Ovary (tissue), 3 donors: ENCODE results near the gene PRR15L.

ENCODE experiments used
- CTCF ChIP-seq, 3 donors: fragments of 450-650 bp in 2 of 3; fragments of 200-600 bp in 1 of 3; IDR thresholded peaks; one replicate each; pipeline versions ENCODE4 v1.5.1 to v1.8.0; 2016 to 2022; ENCODE audit warnings: antibody characterized with exemption in 3 of 3, mild to moderate bottlenecking in 1 of 3
- EP300 ChIP-seq: sonication (generic); formaldehyde crosslinking; IDR thresholded peaks from one replicate; pipeline ENCODE4 v1.6.1; 2017; ENCODE audit warnings: antibody characterized with exemption
- POLR2A ChIP-seq: fragments of 450-650 bp; IDR thresholded peaks from one replicate; pipeline ENCODE4 v1.6.1; 2017; ENCODE audit warnings: antibody characterized with exemption, mild to moderate bottlenecking, moderate library complexity
- donor health status: DM: no; HTN: no; CAD: no.

- no peak for TF ChIP-seq POLR2A
- TF ChIP-seq CTCF (IDR thresholded peaks at IDR 0.05), result no peak
- no peak for TF ChIP-seq EP300
Measured at GRCh38 chr17:47990962-47991731, 33.5 kb upstream of the PRR15L start.
